Osteoblast (primary cell): ENCODE data around the gene RAB31. TPM values are rescaled to one million over a fixed set of nuclear protein-coding genes. Genes with fewer than 3 reads are reported as not detected.
A peak's percentile ranks its signal among the peaks of the same experiment; 100 is the strongest.

ENCODE experiments used
- DNase-seq: peaks from one replicate; pipeline ENCODE4 v3.0.0; 2011; ENCODE audit warnings: low spot score, mixed read lengths; ENCODE audit not compliant: insufficient read length; ENCODE audit errors: missing footprints
- H2AFZ ChIP-seq: 2 replicates; pipeline ENCODE4 v1.6.0; 2011; ENCODE audit warnings: mild to moderate bottlenecking, low read length
- H3K27ac ChIP-seq: 2 replicates; pipeline ENCODE4 v1.5.1; 2011; ENCODE audit warnings: mild to moderate bottlenecking, low read depth, low read length, moderate library complexity
- H3K27me3 ChIP-seq: 2 replicates; pipeline ENCODE4 v1.6.0; 2012; ENCODE audit warnings: mild to moderate bottlenecking, control low read depth, inconsistent platforms, low read length, moderate library complexity; ENCODE audit not compliant: insufficient read depth
- H3K36me3 ChIP-seq: 2 replicates; pipeline ENCODE4 v1.5.1; 2011; ENCODE audit warnings: mild to moderate bottlenecking, low read length, control low read depth, moderate library complexity; ENCODE audit not compliant: insufficient read depth
- H3K4me1 ChIP-seq: 2 replicates; pipeline ENCODE4 v1.5.1; 2011; ENCODE audit warnings: mild to moderate bottlenecking, low read length, control low read depth, moderate library complexity; ENCODE audit not compliant: insufficient read depth
- H3K4me2 ChIP-seq: 2 replicates; pipeline ENCODE4 v1.6.0; 2011; ENCODE audit warnings: mild to moderate bottlenecking, low read length; ENCODE audit not compliant: insufficient read depth
- H3K4me3 ChIP-seq: fragments of 200-600 bp; sonication (generic); 3 replicates; pipeline ENCODE4 v1.5.1; 2012; ENCODE audit warnings: mild to moderate bottlenecking, low read length, inconsistent platforms; ENCODE audit not compliant: insufficient read depth
- H3K79me2 ChIP-seq: 2 replicates; pipeline ENCODE4 v1.6.0; 2012; ENCODE audit warnings: mild to moderate bottlenecking, low read length, control low read depth, inconsistent platforms; ENCODE audit not compliant: insufficient read depth
- H3K9me3 ChIP-seq: 2 replicates; pipeline ENCODE4 v1.5.1; 2011; ENCODE audit warnings: low read depth, low read length, control low read depth
- H4K20me1 ChIP-seq: 2 replicates; pipeline ENCODE4 v1.6.0; 2012; ENCODE audit warnings: mild to moderate bottlenecking, low read length, control low read depth; ENCODE audit not compliant: insufficient read depth
- CTCF ChIP-seq: IDR thresholded peaks from 2 replicates; pipeline ENCODE4 v1.5.1; 2011; ENCODE audit warnings: mild to moderate bottlenecking, low read depth, low read length, moderate library complexity; ENCODE audit errors: extremely low read depth
- total RNA-seq: library from RNA; depleted of rRNA; stranded (reverse); fragments of >200 nt; gene quantifications from 2 replicates; pipeline ENCODE4 v1.2.3, GENCODE V29; 2012

RAB31 gene
- total RNA-seq, 1 donor, result 120 TPM

GRCh38 chr18:9741406-9741792, 33.3 kb downstream of the RAB31 start:
- no peaks in the 10 kb centered on the region for H3K27me3 ChIP-seq
- H2AFZ ChIP-seq, result peak overlapping the region; percentile 54
- H4K20me1 ChIP-seq, result peaks cover 6% of the 10 kb centered on the region
- no peaks in the 10 kb centered on the region for H3K9me3 ChIP-seq
- H3K27ac ChIP-seq, result peak overlapping the region; percentile 94
- no peaks in the 10 kb centered on the region for H3K36me3 ChIP-seq
- peaks cover 48% of the 10 kb centered on the region for H3K4me1 ChIP-seq
- peaks cover 46% of the 10 kb centered on the region for H3K79me2 ChIP-seq
- DNase-seq, result no peak
- TF ChIP-seq CTCF, result no peak
- H3K4me2 ChIP-seq, result peak overlapping the region; percentile 73
- peak overlapping the region; percentile 17 for H3K4me3 ChIP-seq

- Histone ChIP-seq H3K9me3 (no peaks in the 10 kb centered on the region), H3K4me2 (peak overlapping the region; percentile 73), H4K20me1 (peaks cover 6% of the 10 kb centered on the region), H2AFZ (peak overlapping the region; percentile 54), H3K79me2 (peaks cover 46% of the 10 kb centered on the region), H3K4me1 (peaks cover 53% of the 10 kb centered on the region), H3K4me3 (no peak overlapping the region), H3K36me3 (no peaks in the 10 kb centered on the region), H3K27ac (peak overlapping the region; percentile 94), H3K27me3 (no peaks in the 10 kb centered on the region)
- peak; percentile 22 for DNase-seq
- TF ChIP-seq CTCF, result no peak
Measured at GRCh38 chr18:9741793-9742523, 33.9 kb downstream of the RAB31 start.

- Histone ChIP-seq H2AFZ (no peak overlapping the region), H3K27ac (peak overlapping the region; percentile 94), H4K20me1 (peaks cover 6% of the 10 kb centered on the region), H3K36me3 (no peaks in the 10 kb centered on the region), H3K4me2 (peak overlapping the region; percentile 73), H3K27me3 (no peaks in the 10 kb centered on the region), H3K79me2 (peaks cover 44% of the 10 kb centered on the region), H3K4me1 (peaks cover 53% of the 10 kb centered on the region), H3K9me3 (no peaks in the 10 kb centered on the region), H3K4me3 (peak overlapping the region; percentile 10)
- DNase-seq, result peak; percentile 38
- TF ChIP-seq CTCF, result no peak
Measured at GRCh38 chr18:9742524-9743131, 34.5 kb downstream of the RAB31 start.
